ENCODE measurements around the gene KLHL29. TPM values are rescaled to one million over a fixed set of nuclear protein-coding genes. Genes with fewer than 3 reads are reported as not detected.

Gene KLHL29
- total RNA-seq, 1 experiment from 2014 or later, result 16.7 TPM

DNA sequence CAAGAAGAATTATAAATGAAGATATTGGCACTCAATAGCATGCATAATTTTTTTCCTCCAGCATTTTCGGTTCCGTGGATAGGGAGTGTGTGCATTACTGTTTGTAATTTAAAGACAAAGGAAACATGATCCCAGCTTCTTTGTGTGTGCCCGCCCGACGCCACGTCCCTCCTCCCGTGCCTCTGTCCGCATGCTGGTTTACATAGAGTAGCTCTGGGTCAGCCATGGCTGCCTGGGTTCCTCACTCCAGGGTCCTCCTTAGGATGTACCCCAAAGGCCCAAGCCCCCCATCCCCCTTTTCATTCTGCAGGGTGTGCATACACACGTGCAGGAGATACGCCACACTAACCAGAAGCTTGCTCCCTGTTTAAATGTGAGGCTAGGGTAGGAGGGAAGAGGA lies 214.7 kb downstream of the KLHL29 start:
- Histone ChIP-seq H3K4me3 (replicated peaks in 1 of 2; ENCODE audit: low read depth in 1 of 2, low read length in 2 of 2) (no peak overlapping the region), H3K36me3 (ENCODE audit: control insufficient read depth in 1 of 2, insufficient read depth in 2 of 2, low read length in 2 of 2) (no peaks in the 10 kb centered on the region), H3K9me2 (ENCODE audit: insufficient read depth) (no peaks in the 10 kb centered on the region), H3K4me1 (ENCODE audit: control insufficient read depth in 1 of 2, insufficient read depth in 2 of 2, low read length in 2 of 2) (0 out of 4 replicates have a peak, but pooled peaks cover 0 to 4% of the 10 kb centered on the region in 2 experiments), H3K27ac (ENCODE audit: low read depth, low read length) (no peak overlapping the region), H3K27me3 (ENCODE audit: insufficient read depth, low read length) (no peaks in the 10 kb centered on the region), H3K4me2 (ENCODE audit: low read length) (no peak overlapping the region), H3K79me2 (ENCODE audit: insufficient read depth, low read length) (no peaks in the 10 kb centered on the region), H3K9ac (ENCODE audit: low read length) (no peak overlapping the region), H4K20me1 (ENCODE audit: insufficient read depth) (no peaks in the 10 kb centered on the region), H2AFZ (ENCODE audit: low read depth, low read length, poor library complexity, severe bottlenecking) (no peak overlapping the region), H3K9me3 (ENCODE audit: control insufficient read depth in 1 of 2, insufficient read depth in 1 of 2, low read depth in 1 of 2, low read length in 2 of 2) (no peaks in the 10 kb centered on the region)
- ATAC-seq (no peak), DNase-seq (ENCODE audit: low read depth, low spot score) (no peak)
- ChIA-PET CTCF (no interaction called here), RAD21 (ENCODE audit: low non-redundant PET in 1 of 2, low total read pairs in 2 of 2, uncharacterized antibody in 2 of 2, unreplicated experiment in 2 of 2) (no interaction called here), POLR2A (no interaction called here)
- intact Hi-C loops (cut with micrococcal nuclease), result no loop called here
- no TSS peak for BruUV-seq (replicated peaks)
- TF ChIP-seq, protein P1, sequence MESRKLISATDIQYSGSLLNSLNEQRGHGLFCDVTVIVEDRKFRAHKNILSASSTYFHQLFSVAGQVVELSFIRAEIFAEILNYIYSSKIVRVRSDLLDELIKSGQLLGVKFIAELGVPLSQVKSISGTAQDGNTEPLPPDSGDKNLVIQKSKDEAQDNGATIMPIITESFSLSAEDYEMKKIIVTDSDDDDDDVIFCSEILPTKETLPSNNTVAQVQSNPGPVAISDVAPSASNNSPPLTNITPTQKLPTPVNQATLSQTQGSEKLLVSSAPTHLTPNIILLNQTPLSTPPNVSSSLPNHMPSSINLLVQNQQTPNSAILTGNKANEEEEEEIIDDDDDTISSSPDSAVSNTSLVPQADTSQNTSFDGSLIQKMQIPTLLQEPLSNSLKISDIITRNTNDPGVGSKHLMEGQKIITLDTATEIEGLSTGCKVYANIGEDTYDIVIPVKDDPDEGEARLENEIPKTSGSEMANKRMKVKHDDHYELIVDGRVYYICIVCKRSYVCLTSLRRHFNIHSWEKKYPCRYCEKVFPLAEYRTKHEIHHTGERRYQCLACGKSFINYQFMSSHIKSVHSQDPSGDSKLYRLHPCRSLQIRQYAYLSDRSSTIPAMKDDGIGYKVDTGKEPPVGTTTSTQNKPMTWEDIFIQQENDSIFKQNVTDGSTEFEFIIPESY (IDR thresholded peaks at IDR 0.05; ENCODE audit: extremely low read depth, insufficient replicate concordance, low read length), result no peak
- TF ChIP-seq CBX3 (IDR thresholded peaks at IDR 0.05; ENCODE audit: low read depth), result no peak
- no peak for TF ChIP-seq TCF7L2 (IDR thresholded peaks at IDR 0.05; ENCODE audit: borderline replicate concordance, extremely low read depth, insufficient read depth, insufficient read length)
- TF ChIP-seq CEBPB (IDR thresholded peaks at IDR 0.05; ENCODE audit: low read depth), result no peak
- TF ChIP-seq, protein P2, sequence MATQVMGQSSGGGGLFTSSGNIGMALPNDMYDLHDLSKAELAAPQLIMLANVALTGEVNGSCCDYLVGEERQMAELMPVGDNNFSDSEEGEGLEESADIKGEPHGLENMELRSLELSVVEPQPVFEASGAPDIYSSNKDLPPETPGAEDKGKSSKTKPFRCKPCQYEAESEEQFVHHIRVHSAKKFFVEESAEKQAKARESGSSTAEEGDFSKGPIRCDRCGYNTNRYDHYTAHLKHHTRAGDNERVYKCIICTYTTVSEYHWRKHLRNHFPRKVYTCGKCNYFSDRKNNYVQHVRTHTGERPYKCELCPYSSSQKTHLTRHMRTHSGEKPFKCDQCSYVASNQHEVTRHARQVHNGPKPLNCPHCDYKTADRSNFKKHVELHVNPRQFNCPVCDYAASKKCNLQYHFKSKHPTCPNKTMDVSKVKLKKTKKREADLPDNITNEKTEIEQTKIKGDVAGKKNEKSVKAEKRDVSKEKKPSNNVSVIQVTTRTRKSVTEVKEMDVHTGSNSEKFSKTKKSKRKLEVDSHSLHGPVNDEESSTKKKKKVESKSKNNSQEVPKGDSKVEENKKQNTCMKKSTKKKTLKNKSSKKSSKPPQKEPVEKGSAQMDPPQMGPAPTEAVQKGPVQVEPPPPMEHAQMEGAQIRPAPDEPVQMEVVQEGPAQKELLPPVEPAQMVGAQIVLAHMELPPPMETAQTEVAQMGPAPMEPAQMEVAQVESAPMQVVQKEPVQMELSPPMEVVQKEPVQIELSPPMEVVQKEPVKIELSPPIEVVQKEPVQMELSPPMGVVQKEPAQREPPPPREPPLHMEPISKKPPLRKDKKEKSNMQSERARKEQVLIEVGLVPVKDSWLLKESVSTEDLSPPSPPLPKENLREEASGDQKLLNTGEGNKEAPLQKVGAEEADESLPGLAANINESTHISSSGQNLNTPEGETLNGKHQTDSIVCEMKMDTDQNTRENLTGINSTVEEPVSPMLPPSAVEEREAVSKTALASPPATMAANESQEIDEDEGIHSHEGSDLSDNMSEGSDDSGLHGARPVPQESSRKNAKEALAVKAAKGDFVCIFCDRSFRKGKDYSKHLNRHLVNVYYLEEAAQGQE (IDR thresholded peaks at IDR 0.05; ENCODE audit: low read depth), result no peak
- TF ChIP-seq POLR2A (IDR thresholded peaks at IDR 0.05; ENCODE audit: borderline replicate concordance, extremely low read depth, insufficient read depth, insufficient read length), result no peak
- TF ChIP-seq, protein P3, sequence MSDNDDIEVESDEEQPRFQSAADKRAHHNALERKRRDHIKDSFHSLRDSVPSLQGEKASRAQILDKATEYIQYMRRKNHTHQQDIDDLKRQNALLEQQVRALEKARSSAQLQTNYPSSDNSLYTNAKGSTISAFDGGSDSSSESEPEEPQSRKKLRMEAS (IDR thresholded peaks at IDR 0.05), result no peak
